ENCODE data around the gene RPS4Y1. TPM values are rescaled to one million over a fixed set of nuclear protein-coding genes. Genes with fewer than 3 reads are reported as not detected.

RPS4Y1 gene
- total and polyA plus RNA-seq, 2 donors (not counting 3 experiments of a cell fraction or from before 2014, with no cell fraction given): 335 to 704 TPM

DNA sequence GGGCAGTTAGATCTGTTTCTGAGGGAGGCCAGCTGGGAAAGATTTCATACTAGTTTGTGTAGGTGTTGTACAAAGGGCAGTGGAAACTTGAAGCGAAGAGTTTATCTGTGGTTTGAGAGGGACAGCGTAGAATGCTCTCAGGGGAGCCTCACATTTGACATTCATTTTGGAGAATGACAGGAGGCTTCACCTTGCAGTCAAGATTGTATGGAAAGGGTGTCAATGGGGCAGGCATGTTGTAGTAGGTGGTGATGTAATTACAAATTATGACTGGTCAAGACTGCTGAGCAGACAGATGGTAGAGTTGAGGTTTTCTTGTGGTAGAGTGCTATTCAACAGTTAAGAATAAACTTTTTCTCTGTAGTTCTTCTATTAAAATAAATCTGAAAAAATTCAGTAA is 7.0 kb downstream of the RPS4Y1 start:
- peaks cover 96% of the 10 kb centered on the region for H3K79me2 ChIP-seq (ENCODE audit: control insufficient read depth, insufficient read depth, low read length)
- CTCF ChIA-PET: no interaction called here
- intact Hi-C loops (cut with micrococcal nuclease) (no loop called here), dilution Hi-C loops (cut with MboI; ENCODE audit: extremely low pct_ligation_motif_present, low sequenced_read_pairs) (no loop called here)
- H3K4me3 ChIP-seq (replicated peaks in 1 of 3; ENCODE audit: insufficient read depth in 1 of 3, low read depth in 1 of 3, low read length in 3 of 3): no peak overlapping the region
- H3K9me3 ChIP-seq (replicated peaks; ENCODE audit: control insufficient read depth, insufficient read depth, low read length): no peaks in the 10 kb centered on the region
- H3K4me2 ChIP-seq (ENCODE audit: insufficient read depth, low read length): no peak overlapping the region
- peaks cover 19% of the 10 kb centered on the region for H3K4me1 ChIP-seq (ENCODE audit: control insufficient read depth, extremely low read depth, insufficient read depth, low read length)
- no peaks in the 10 kb centered on the region for H3K27me3 ChIP-seq (ENCODE audit: control insufficient read depth in 2 of 2, insufficient read depth in 2 of 2, low read length in 2 of 2)
- POLR2A ChIA-PET: no interaction called here
- H2AFZ ChIP-seq (ENCODE audit: low read depth, low read length): no peak overlapping the region
- peaks cover 28 to 32% of the 10 kb centered on the region in 2 experiments for H3K36me3 ChIP-seq (ENCODE audit: control insufficient read depth in 2 of 2, extremely low read depth in 1 of 2, insufficient read depth in 2 of 2, low read length in 2 of 2)
- no TSS peak for BruUV-seq (replicated peaks)
- H3K9me1 ChIP-seq (replicated peaks; ENCODE audit: control insufficient read depth, extremely low read depth, insufficient read depth, low read length): no peaks in the 10 kb centered on the region
- no peak overlapping the region for H3K27ac ChIP-seq (ENCODE audit: insufficient read depth, low read depth, low read length)
- H4K20me1 ChIP-seq (replicated peaks; ENCODE audit: control insufficient read depth, extremely low read depth, insufficient read depth, low read length): no peaks in the 10 kb centered on the region
- no peak overlapping the region for H3K9ac ChIP-seq (replicated peaks; ENCODE audit: extremely low read depth, insufficient read depth, low read length)
- TF ChIP-seq FOS (IDR thresholded peaks at IDR 0.05; ENCODE audit: borderline replicate concordance, insufficient read depth, low read length) (no peak), MYC (IDR thresholded peaks at IDR 0.05; ENCODE audit: low read depth, low read length) (no peak), EZH2 (IDR thresholded peaks at IDR 0.05; ENCODE audit: borderline replicate concordance, low read depth, low read length, severe bottlenecking) (no peak), JUN (IDR thresholded peaks at IDR 0.05; ENCODE audit: borderline replicate concordance, insufficient read depth, insufficient read length, low read depth) (no peak), POLR2A (IDR thresholded peaks at IDR 0.05; ENCODE audit: low read depth, low read length) (no peak), POLR2AphosphoS5 (IDR thresholded peaks at IDR 0.05; ENCODE audit: insufficient read depth, low read depth, low read length) (no peak), GATA2 (IDR thresholded peaks at IDR 0.05; ENCODE audit: insufficient read depth, insufficient read length, low read depth, low read length) (no peak)
- TF ChIP-seq, protein P1, sequence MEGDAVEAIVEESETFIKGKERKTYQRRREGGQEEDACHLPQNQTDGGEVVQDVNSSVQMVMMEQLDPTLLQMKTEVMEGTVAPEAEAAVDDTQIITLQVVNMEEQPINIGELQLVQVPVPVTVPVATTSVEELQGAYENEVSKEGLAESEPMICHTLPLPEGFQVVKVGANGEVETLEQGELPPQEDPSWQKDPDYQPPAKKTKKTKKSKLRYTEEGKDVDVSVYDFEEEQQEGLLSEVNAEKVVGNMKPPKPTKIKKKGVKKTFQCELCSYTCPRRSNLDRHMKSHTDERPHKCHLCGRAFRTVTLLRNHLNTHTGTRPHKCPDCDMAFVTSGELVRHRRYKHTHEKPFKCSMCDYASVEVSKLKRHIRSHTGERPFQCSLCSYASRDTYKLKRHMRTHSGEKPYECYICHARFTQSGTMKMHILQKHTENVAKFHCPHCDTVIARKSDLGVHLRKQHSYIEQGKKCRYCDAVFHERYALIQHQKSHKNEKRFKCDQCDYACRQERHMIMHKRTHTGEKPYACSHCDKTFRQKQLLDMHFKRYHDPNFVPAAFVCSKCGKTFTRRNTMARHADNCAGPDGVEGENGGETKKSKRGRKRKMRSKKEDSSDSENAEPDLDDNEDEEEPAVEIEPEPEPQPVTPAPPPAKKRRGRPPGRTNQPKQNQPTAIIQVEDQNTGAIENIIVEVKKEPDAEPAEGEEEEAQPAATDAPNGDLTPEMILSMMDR (IDR thresholded peaks at IDR 0.05; ENCODE audit: extremely low read depth in 1 of 2, insufficient read depth in 1 of 2, low read depth in 1 of 2, low read length in 2 of 2): no peak
- TF ChIP-seq, protein P2, sequence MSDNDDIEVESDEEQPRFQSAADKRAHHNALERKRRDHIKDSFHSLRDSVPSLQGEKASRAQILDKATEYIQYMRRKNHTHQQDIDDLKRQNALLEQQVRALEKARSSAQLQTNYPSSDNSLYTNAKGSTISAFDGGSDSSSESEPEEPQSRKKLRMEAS (IDR thresholded peaks at IDR 0.05; ENCODE audit: insufficient read depth, insufficient read length): no peak
- FAIRE-seq (no peak), DNase-seq (ENCODE audit: low read depth, low spot score) (no peak)

Measured in endothelial cell of umbilical vein (primary cell).